HG03280 (cell line): ENCODE data around the gene NCF2.
A peak's percentile ranks its signal among the peaks of the same experiment; 100 is the strongest.
"Not testable (repeated sequence)": the region's sequence is repeated elsewhere in the genome, so short reads cannot be mapped to it uniquely, and the experiment has no call there.

ENCODE experiments used
- ATAC-seq: cut with Tn5 transposase; IDR thresholded peaks from one replicate; pipeline ENCODE4 v1.9.1; 2021; ENCODE audit warnings: mild to moderate bottlenecking, moderate library complexity; ENCODE audit not compliant: unreplicated experiment

The NCF2 gene

GRCh38 chr1:183590244-183591191 lies at the start of gene NCF2:
NCF2 (minus strand) TSS chr1:183590459; CDS start chr1:183590329, 130 bp downstream.
- ATAC-seq: peak; percentile 80

- ATAC-seq: no peak
These were observed 48.6 kb upstream of the NCF2 start for GRCh38 chr1:183638649-183639387.

- ATAC-seq: no peak
These were observed 46.5 kb upstream of the NCF2 start for GRCh38 chr1:183636783-183637182.

GRCh38 chr1:183636334-183636682 lies 46.0 kb upstream of the NCF2 start:
- ATAC-seq: no peak

GRCh38 chr1:183635606-183636333 lies 45.5 kb upstream of the NCF2 start, which contains the start of gene ARPC5:
ARPC5 (minus strand) TSS chr1:183635783; CDS start chr1:183635659, 124 bp downstream.
- ATAC-seq: peak; percentile 87

GRCh38 chr1:183635099-183635605 lies 44.9 kb upstream of the NCF2 start:
- ATAC-seq: peak; percentile 8

GRCh38 chr1:183634429-183635065 lies 44.3 kb upstream of the NCF2 start:
- no peak for ATAC-seq

- ATAC-seq: no peak
These were observed 43.6 kb upstream of the NCF2 start for GRCh38 chr1:183633676-183634343.

- ATAC-seq: no peak
These were observed 42.7 kb upstream of the NCF2 start for GRCh38 chr1:183632964-183633363.

- ATAC-seq: no peak
These were observed 41.9 kb upstream of the NCF2 start for GRCh38 chr1:183632114-183632513.

GRCh38 chr1:183630748-183631147 lies 40.5 kb upstream of the NCF2 start:
- no peak for ATAC-seq

GRCh38 chr1:183628537-183628936 lies 38.3 kb upstream of the NCF2 start:
- ATAC-seq: no peak

GRCh38 chr1:183626236-183626635 lies 36.0 kb upstream of the NCF2 start:
- not testable (repeated sequence) for ATAC-seq

GRCh38 chr1:183622884-183623785 lies 32.9 kb upstream of the NCF2 start:
- peak; percentile 71 for ATAC-seq

GRCh38 chr1:183622013-183622412 lies 31.8 kb upstream of the NCF2 start:
- no peak for ATAC-seq

- ATAC-seq: no peak
These were observed 30.1 kb upstream of the NCF2 start for GRCh38 chr1:183620311-183620710.

GRCh38 chr1:183619781-183620180 lies 29.5 kb upstream of the NCF2 start:
- no peak for ATAC-seq

- not testable (repeated sequence) for ATAC-seq
These were observed 27.9 kb upstream of the NCF2 start for GRCh38 chr1:183618202-183618601.

- not testable (repeated sequence) for ATAC-seq
These were observed 22.7 kb upstream of the NCF2 start for GRCh38 chr1:183612975-183613374.
